ENCODE data around the gene STX18.
"Not testable (repeated sequence)": the region's sequence is repeated elsewhere in the genome, so short reads cannot be mapped to it uniquely, and the experiment has no call there.

Gene STX18

DNA sequence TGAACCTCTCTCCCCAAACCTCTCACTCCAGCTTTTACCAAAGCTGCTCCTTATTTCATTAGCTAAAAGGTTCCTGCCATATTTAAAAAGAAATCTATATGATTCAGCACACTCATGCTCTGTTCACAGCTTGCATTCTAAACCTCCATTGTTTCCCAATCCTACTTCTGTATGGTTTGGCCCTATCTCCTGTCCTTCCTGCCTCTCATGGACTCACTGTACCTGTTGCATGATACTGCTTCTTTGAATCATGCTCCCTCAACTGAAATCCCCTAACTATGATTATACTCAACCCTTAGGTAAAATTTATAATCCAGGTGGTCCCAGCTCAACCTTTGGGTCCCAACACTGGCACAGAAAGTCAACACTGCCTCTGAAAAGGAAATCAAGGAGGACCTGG is 6.3 kb downstream of the STX18 start:
- no peak overlapping the region for H3K4me3 Mint-ChIP-seq
- ATAC-seq (no peak), DNase-seq (no peak)
- no peak overlapping the region for H3K27ac Mint-ChIP-seq
- peaks cover 24% of the 10 kb centered on the region for H3K4me1 Mint-ChIP-seq
- H3K36me3 Mint-ChIP-seq (ENCODE audit: low read depth) = peaks cover 2% of the 10 kb centered on the region
- no peaks in the 10 kb centered on the region for H3K27me3 Mint-ChIP-seq
- no peaks in the 10 kb centered on the region for H3K9me3 Mint-ChIP-seq

DNA sequence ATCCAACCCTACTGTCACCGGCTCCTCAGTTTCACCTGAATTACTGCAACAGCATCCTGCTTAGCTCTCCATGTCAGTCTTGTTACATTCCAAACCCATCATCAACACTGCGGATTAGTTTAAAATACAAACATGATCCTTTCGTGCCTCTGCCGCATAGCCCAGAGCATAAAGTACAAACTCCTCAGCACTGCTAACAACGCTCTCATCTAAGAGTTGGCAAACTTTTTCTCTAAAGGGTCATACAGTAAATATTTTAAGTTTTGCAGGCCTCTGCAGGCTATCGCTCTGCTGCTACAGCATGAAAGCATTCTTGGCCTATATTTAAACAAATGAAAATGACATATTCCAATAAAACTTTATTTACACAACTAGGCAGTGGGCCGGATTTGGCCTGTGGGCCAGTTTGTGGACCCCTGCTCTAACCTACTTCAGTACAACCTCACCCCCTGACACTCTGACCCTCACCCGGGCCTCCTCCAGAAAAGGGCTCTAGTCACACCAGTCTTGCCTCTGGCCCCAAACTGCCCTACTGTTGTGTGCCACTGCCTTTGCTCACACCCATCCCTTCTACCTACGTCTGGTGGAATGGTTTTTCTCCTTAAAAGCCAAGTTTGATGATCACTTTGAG is 7.2 kb downstream of the STX18 start:
- Mint-ChIP-seq H3K4me3 (no peak overlapping the region), H3K4me1 (peaks cover 14% of the 10 kb centered on the region), H3K27ac (no peak overlapping the region), H3K36me3 (ENCODE audit: low read depth) (peaks cover 2% of the 10 kb centered on the region), H3K27me3 (no peaks in the 10 kb centered on the region), H3K9me3 (no peaks in the 10 kb centered on the region)
- no peak for DNase-seq
- ATAC-seq = no peak

DNA sequence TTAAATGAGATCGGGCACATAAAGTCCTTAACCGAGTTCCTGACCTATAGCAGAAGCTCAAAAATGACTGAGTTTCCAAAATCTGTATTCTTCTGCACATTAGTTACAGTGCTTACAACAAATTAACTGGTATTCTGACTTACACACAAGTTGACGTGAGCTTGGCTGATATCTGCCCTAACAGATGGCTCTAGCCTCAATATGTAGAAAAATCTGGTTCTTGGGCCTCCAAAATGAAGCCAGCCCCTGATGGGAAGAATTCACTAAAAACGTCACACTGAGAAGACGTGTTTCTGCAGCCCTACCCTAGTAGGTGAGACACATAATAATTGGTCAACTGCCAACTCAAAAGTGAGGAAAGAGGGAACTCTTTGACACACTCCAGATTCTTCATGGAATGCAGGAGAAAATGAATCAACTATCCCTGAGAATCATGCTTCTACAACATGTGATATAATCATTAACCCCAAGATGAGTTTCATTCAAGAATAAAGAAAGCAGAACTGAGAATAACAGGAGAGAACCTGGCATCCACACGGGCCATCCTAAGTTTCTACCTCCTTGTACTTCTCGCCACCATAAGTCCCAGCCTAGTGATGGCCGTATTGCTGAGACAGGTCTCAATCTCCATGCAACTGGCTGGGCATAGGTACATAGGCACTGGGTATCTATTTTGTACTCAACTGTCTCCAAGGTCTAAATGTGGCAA is 8.2 kb downstream of the STX18 start:
- H3K4me3 Mint-ChIP-seq = no peak overlapping the region
- peaks cover 6% of the 10 kb centered on the region for H3K4me1 Mint-ChIP-seq
- H3K27me3 Mint-ChIP-seq = no peaks in the 10 kb centered on the region
- ATAC-seq (no peak), DNase-seq (no peak)
- no peaks in the 10 kb centered on the region for H3K9me3 Mint-ChIP-seq
- H3K36me3 Mint-ChIP-seq (ENCODE audit: low read depth) = peaks cover 2% of the 10 kb centered on the region
- no peak overlapping the region for H3K27ac Mint-ChIP-seq

GRCh38 chr4:4532371-4533154 is 9.3 kb downstream of the STX18 start:
- ATAC-seq (no peak), DNase-seq (no peak)
- Mint-ChIP-seq H3K4me3 (no peak overlapping the region), H3K9me3 (no peaks in the 10 kb centered on the region), H3K4me1 (peaks cover 6% of the 10 kb centered on the region), H3K27me3 (no peaks in the 10 kb centered on the region), H3K36me3 (ENCODE audit: low read depth) (peaks cover 2% of the 10 kb centered on the region), H3K27ac (no peak overlapping the region)

- ATAC-seq (no peak), DNase-seq (no peak)
- Mint-ChIP-seq H3K36me3 (ENCODE audit: low read depth) (peaks cover 7% of the 10 kb centered on the region), H3K4me3 (no peak overlapping the region), H3K4me1 (peaks cover 6% of the 10 kb centered on the region), H3K9me3 (no peaks in the 10 kb centered on the region), H3K27me3 (no peaks in the 10 kb centered on the region), H3K27ac (no peak overlapping the region)
Observed at GRCh38 chr4:4529392-4529791, 12.5 kb downstream of the STX18 start.

DNA sequence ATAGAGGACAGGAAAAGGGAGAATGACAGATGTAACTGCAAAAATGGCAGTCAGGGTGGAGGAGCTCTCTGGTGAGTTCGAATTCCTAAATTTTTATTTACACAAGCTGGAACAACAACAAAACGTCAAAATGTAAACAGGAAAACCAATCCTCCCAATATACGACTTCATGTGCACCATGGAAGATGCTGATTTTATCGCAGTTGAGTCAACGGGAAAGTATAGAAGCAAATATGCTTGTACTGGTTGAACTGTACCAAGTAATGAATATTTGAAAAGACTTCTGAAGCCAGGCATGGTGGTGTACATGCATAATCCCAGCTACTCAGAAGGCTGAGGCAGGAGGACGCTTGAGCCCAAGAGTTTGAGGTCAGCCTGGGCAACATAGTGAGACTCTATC is 15.4 kb downstream of the STX18 start:
- DNase-seq (no peak), ATAC-seq (no peak)
- Mint-ChIP-seq H3K27me3 (no peaks in the 10 kb centered on the region), H3K27ac (no peak overlapping the region), H3K4me3 (no peak overlapping the region), H3K36me3 (ENCODE audit: low read depth) (peaks cover 9% of the 10 kb centered on the region), H3K4me1 (peaks cover 18% of the 10 kb centered on the region), H3K9me3 (no peaks in the 10 kb centered on the region)

DNA sequence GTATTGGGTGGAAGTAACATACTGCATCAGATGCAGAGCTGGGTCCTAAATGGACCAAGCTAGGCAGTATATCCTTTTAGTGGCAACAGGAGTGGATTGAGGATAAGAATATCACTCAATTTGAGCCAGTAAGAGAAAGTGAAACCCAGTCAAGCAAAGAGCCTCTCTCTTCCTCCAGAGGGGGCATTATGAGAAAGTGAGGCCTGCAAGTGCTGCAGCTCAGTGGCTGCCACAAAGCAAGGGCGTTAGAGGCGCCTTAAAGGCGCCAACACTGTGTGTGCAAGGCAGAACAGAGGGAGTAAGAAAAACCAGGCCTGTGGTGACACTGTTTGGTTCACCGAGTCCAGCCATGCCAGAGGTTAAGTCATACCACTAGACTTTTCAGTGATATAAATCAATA is 17.5 kb downstream of the STX18 start:
- H3K27ac Mint-ChIP-seq = peak overlapping the region; percentile 66
- ATAC-seq = peak; percentile 95
- DNase-seq = peak; percentile 13
- H3K4me3 Mint-ChIP-seq = no peak overlapping the region
- H3K27me3 Mint-ChIP-seq = no peaks in the 10 kb centered on the region
- H3K36me3 Mint-ChIP-seq (ENCODE audit: low read depth) = peaks cover 9% of the 10 kb centered on the region
- no peaks in the 10 kb centered on the region for H3K9me3 Mint-ChIP-seq
- H3K4me1 Mint-ChIP-seq = peaks cover 30% of the 10 kb centered on the region

GRCh38 chr4:4521731-4522130 is 20.1 kb downstream of the STX18 start:
- Mint-ChIP-seq H3K4me1 (peaks cover 40% of the 10 kb centered on the region), H3K9me3 (no peaks in the 10 kb centered on the region)

DNA sequence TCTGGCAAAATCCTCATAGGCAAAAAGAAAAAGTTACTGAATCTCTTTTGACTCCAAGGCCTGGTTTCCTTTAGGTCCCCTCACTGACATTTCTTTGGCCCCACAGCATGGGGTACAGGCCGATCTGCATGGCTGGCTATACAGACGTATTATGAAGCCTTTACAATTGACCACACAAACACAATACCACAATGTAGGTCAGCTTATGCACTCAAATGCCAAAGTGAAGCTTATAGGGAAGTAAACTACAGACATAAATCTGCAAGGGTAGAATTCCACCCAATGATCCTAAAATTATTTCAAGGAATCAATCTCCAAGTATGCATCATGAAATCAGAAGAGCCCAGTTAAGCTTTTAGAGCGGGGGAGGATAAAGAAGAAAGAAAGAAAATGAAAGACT is 20.7 kb downstream of the STX18 start:
- Mint-ChIP-seq H3K4me3 (no peak overlapping the region), H3K27me3 (no peaks in the 10 kb centered on the region), H3K4me1 (peaks cover 40% of the 10 kb centered on the region), H3K27ac (no peak overlapping the region), H3K36me3 (ENCODE audit: low read depth) (peaks cover 7% of the 10 kb centered on the region), H3K9me3 (no peaks in the 10 kb centered on the region)
- ATAC-seq (no peak), DNase-seq (no peak)

More at GRCh38 chr4:4521731-4522130, 20.1 kb downstream of the STX18 start:
- Mint-ChIP-seq H3K4me3 (no peak overlapping the region), H3K36me3 (ENCODE audit: low read depth) (peaks cover 9% of the 10 kb centered on the region), H3K27ac (no peak overlapping the region), H3K27me3 (no peaks in the 10 kb centered on the region)
- ATAC-seq (no peak), DNase-seq (no peak)

DNA sequence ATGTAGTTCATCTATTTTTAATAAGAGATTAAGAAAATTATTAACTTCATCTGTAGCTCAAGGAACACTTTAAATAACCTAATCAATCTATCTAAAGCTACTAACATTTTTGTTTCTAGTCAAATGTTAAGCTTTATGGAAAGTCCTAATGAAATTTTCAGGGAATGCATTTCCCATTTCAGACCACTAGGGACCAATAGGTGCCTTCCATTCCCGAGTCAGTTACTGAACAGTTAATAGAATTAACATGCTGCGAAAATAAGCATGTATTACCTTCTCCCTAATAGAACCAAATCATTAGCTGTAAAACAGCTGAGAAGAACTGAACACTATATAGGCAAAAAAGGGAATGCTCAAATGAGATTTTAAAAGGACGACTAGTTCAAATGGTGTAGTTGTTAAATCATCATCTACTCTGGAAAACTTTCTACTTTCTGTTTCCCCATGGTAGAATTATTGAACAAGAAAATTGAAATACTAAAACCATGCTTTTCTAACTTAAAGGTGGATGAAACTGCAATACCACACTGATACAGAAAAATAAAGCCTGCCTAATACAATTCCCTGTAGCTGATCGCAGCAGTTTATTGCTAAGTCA is 22.5 kb downstream of the STX18 start:
- no peaks in the 10 kb centered on the region for H3K9me3 Mint-ChIP-seq
- ATAC-seq = no peak
- no peaks in the 10 kb centered on the region for H3K27me3 Mint-ChIP-seq
- DNase-seq = no peak
- no peak overlapping the region for H3K4me3 Mint-ChIP-seq
- peaks cover 38% of the 10 kb centered on the region for H3K4me1 Mint-ChIP-seq
- peaks cover 2% of the 10 kb centered on the region for H3K36me3 Mint-ChIP-seq (ENCODE audit: low read depth)
- H3K27ac Mint-ChIP-seq = no peak overlapping the region

GRCh38 chr4:4518747-4519146 is 23.1 kb downstream of the STX18 start:
- H3K27me3 Mint-ChIP-seq = no peaks in the 10 kb centered on the region

DNA sequence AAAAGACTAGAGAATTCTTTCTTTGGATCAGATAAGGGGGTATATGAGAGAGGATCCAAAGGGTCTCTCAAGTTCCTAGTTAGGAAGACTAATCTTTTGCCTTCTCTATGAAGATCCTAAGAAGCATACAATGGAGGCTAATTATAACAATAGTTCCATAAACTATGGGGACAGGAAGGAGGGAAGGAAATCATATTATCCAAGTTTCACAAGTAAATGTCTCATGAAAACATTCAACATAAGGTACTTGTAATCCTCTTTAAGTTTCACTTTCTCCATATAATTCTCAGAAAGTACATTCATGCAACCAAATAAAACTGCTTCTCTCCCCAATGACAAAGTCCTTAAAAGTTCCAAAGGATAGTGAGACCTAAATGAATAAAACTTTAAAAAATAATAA is 27.1 kb downstream of the STX18 start:
- no peak for DNase-seq
- no peak for ATAC-seq
- Mint-ChIP-seq H3K27ac (no peak overlapping the region), H3K36me3 (ENCODE audit: low read depth) (peaks cover 11% of the 10 kb centered on the region), H3K27me3 (no peaks in the 10 kb centered on the region), H3K4me1 (peaks cover 17% of the 10 kb centered on the region), H3K4me3 (no peak overlapping the region), H3K9me3 (no peaks in the 10 kb centered on the region)

More at GRCh38 chr4:4518747-4519146, 23.1 kb downstream of the STX18 start:
- Mint-ChIP-seq H3K4me1 (peaks cover 32% of the 10 kb centered on the region), H3K4me3 (no peak overlapping the region), H3K9me3 (no peaks in the 10 kb centered on the region), H3K36me3 (ENCODE audit: low read depth) (no peaks in the 10 kb centered on the region), H3K27ac (no peak overlapping the region)
- ATAC-seq (no peak), DNase-seq (no peak)

DNA sequence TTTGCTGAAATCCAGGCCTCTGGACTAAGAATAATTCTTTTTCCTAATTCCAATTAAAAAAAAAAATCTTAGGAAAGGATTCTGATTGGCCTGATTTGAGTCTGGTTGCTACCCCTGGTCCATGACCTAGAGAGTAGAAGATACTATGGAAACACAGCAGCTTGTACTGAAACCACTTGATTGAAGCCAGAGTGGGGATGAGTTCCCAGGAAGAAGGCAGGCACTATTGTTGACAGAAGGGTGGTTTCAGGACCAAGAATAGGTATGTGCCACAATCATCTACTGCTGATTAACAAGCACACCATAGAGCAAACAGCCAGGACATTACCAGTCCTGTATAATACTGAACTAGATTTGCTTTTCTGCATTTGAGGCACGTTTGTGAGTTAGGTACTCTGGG is 29.6 kb downstream of the STX18 start:
- DNase-seq (no peak), ATAC-seq (no peak)
- Mint-ChIP-seq H3K9me3 (no peaks in the 10 kb centered on the region), H3K27ac (no peak overlapping the region), H3K36me3 (ENCODE audit: low read depth) (peaks cover 19% of the 10 kb centered on the region), H3K4me1 (peaks cover 8% of the 10 kb centered on the region), H3K4me3 (no peak overlapping the region), H3K27me3 (no peaks in the 10 kb centered on the region)

GRCh38 chr4:4510641-4511040 is 31.2 kb downstream of the STX18 start:
- not testable (repeated sequence) for DNase-seq, H3K4me1 Mint-ChIP-seq, ATAC-seq, H3K27ac Mint-ChIP-seq, H3K27me3 Mint-ChIP-seq, H3K4me3 Mint-ChIP-seq, H3K9me3 Mint-ChIP-seq
- peaks cover 19% of the 10 kb centered on the region for H3K36me3 Mint-ChIP-seq (ENCODE audit: low read depth)

DNA sequence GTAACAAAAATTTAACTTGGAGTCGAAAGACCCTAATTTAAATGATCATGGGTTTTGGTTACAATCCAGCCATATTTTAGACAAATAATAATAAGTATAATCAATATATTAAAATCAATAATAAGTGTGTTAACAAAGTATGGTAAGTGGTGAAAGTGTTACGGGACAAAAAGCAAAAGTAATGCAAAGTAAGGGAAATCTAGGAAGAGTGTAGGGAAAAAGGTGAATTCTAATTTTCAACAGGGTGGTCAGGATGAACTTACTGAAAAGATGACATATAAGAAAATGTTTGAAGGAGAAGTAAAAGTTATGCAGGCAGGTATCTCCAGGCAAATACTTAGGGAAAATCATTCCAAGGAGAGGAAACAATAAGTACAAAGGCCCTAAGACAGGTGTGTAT is 32.3 kb downstream of the STX18 start:
- no peaks in the 10 kb centered on the region for H3K9me3 Mint-ChIP-seq
- DNase-seq = no peak

More for the DNA sequence above, 32.3 kb downstream of the STX18 start:
- no peak overlapping the region for H3K4me3 Mint-ChIP-seq
- H3K36me3 Mint-ChIP-seq (ENCODE audit: low read depth) = peaks cover 19% of the 10 kb centered on the region
- no peaks in the 10 kb centered on the region for H3K27me3 Mint-ChIP-seq
- no peak for ATAC-seq
- peaks cover 2% of the 10 kb centered on the region for H3K4me1 Mint-ChIP-seq
- H3K27ac Mint-ChIP-seq = no peak overlapping the region

Measured in activated naive CD8-positive, alpha-beta T cell treated with anti-CD3 and anti-CD28 coated beads, Interleukin-2, amount 50 U/mL, for 24 hours (primary cell).